AG04450 (cell line): ENCODE measurements around the gene HBB. TPM values are rescaled to one million over a fixed set of nuclear protein-coding genes. Genes with fewer than 3 reads are reported as not detected.

ENCODE experiments used
- CTCF ChIA-PET: fragments of 300-600, 350-600 bp; formaldehyde crosslinking; extraction: SDS; loops from one replicate; lab custom pipeline; 2022; ENCODE audit warnings: antibody characterized with exemption, inconsistent platforms; lab: Charles Lee
- POLR2A ChIA-PET: fragments of 350-600 bp; formaldehyde crosslinking; extraction: SDS; loops from one replicate; lab custom pipeline; 2021; ENCODE audit warnings: antibody characterized with exemption, inconsistent platforms; lab: Yijun Ruan, JAX
- DNase-seq: peaks from one replicate; pipeline ENCODE4 v3.0.0-alpha.2; 2011; ENCODE audit warnings: low read depth, low spot score
- H3K27ac ChIP-seq: one replicate; pipeline ENCODE4 v1.5.1; 2012; ENCODE audit warnings: low read depth, low read length, control low read depth
- H3K27me3 ChIP-seq: one replicate; pipeline ENCODE4 v1.6.0; 2012; ENCODE audit warnings: low read length; ENCODE audit not compliant: control insufficient read depth, insufficient read depth
- H3K4me3 ChIP-seq: 2 replicates; pipeline ENCODE4 v1.5.1; 2011; ENCODE audit warnings: mild to moderate bottlenecking, low read depth, low read length, control low read depth
- H3K9me3 ChIP-seq: 2 replicates; pipeline ENCODE4 v1.5.1; 2012; ENCODE audit warnings: low read length; ENCODE audit not compliant: control insufficient read depth, insufficient read depth
- CTCF ChIP-seq: IDR thresholded peaks from 2 replicates; pipeline ENCODE4 v1.5.1; 2011; ENCODE audit warnings: low read depth, low read length, control low read depth, inconsistent platforms
- polyA plus RNA-seq: library from polyadenylated mRNA; depleted of rRNA; stranded (reverse); fragments of >200 nt; gene quantifications from 2 replicates; pipeline ENCODE4 v1.2.3, GENCODE V29; 2011

Gene HBB
- polyA plus RNA-seq, 1 experiment, result 0.26 TPM

GRCh38 chr11:5238486-5238885 lies 11.6 kb upstream of the HBB start:
- DNase-seq, result no peak
- H3K9me3 ChIP-seq, result no peaks in the 10 kb centered on the region
- no peak overlapping the region for H3K27ac ChIP-seq
- H3K4me3 ChIP-seq, result no peak overlapping the region
- no peaks in the 10 kb centered on the region for H3K27me3 ChIP-seq
- ChIA-PET POLR2A (no interaction called here), CTCF (interaction anchor here (1.9 kb wide), 1 partner anchor 34 kb away, joined by 3 read pairs; no protein-coding TSS in a partner anchor)
- TF ChIP-seq CTCF, result no peak

GRCh38 chr11:5237420-5237819 lies 10.5 kb upstream of the HBB start:
- POLR2A ChIA-PET, result no interaction called here
- Histone ChIP-seq H3K27me3 (no peaks in the 10 kb centered on the region), H3K4me3 (no peak overlapping the region), H3K9me3 (no peaks in the 10 kb centered on the region), H3K27ac (no peak overlapping the region)
- no peak for DNase-seq
- CTCF ChIA-PET, result interaction anchor here (1.9 kb wide), 1 partner anchor 33 kb away, joined by 3 read pairs; no protein-coding TSS in a partner anchor
- TF ChIP-seq CTCF, result no peak

GRCh38 chr11:5235364-5236095 lies 8.7 kb upstream of the HBB start:
- H3K9me3 ChIP-seq, result no peaks in the 10 kb centered on the region
- H3K27me3 ChIP-seq, result no peaks in the 10 kb centered on the region
- no peak for TF ChIP-seq CTCF
- CTCF ChIA-PET, result no interaction called here
- no peak for DNase-seq
- no peak overlapping the region for H3K4me3 ChIP-seq
- POLR2A ChIA-PET, result no interaction called here
- H3K27ac ChIP-seq, result no peak overlapping the region

GRCh38 chr11:5234381-5234834 lies 7.5 kb upstream of the HBB start, which contains the start of gene HBD:
Gene HBD, minus strand, starts transcription at chr11:5234483. Its CDS starts 50 bp downstream, at chr11:5234433.
- peak; percentile 21 for DNase-seq
- Histone ChIP-seq H3K9me3 (no peaks in the 10 kb centered on the region), H3K4me3 (no peak within 1 kb of the TSS; the same call in 1 of the 2 replicates), H3K27ac (peak within 1 kb of the TSS; percentile 40), H3K27me3 (no peaks in the 10 kb centered on the region)
- TF ChIP-seq CTCF, result no peak
- ChIA-PET POLR2A (no interaction called here), CTCF (no interaction called here)

- Histone ChIP-seq H3K9me3 (no peaks in the 10 kb centered on the region), H3K27ac (no peak overlapping the region), H3K27me3 (no peaks in the 10 kb centered on the region), H3K4me3 (no peak overlapping the region)
- no peak for DNase-seq
- CTCF ChIA-PET, result no interaction called here
- POLR2A ChIA-PET, result no interaction called here
- no peak for TF ChIP-seq CTCF
Observed at GRCh38 chr11:5233307-5233706, 6.4 kb upstream of the HBB start.
